Stimulated activated CD4-positive, alpha-beta T cell treated with anti-CD3 and anti-CD28 coated beads, Interleukin-1b, Interleukin-23, amount 100 ng/mL, for 24 hours (primary cell): ENCODE data around the gene OR5AK2.
"Not testable (repeated sequence)": the region's sequence is repeated elsewhere in the genome, so short reads cannot be mapped to it uniquely, and the experiment has no call there.

Source experiments
- DNase-seq, 4 experiments: peaks; one replicate each; pipeline ENCODE4 v3.0.0-alpha.2; 2020; ENCODE audit warnings: low read depth in 4 of 4, low spot score in 1 of 4

OR5AK2 gene

DNA sequence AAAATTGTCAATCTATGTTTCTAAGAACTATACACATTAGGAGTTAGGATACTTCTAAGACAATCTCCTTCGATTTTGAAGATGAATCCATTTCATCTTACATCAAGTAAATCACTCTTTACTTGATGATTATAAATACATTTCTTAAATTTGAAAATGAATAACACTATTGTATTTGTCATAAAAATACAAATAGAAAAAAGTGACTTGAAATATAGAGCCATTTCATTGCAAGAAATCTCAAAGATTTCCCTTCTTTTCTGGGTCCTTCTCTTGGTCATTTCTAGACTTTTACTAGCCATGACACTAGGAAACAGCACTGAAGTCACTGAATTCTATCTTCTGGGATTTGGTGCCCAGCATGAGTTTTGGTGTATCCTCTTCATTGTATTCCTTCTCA, at the start of gene OR5AK2:
OR5AK2 (plus strand) TSS at position 301 of the 400 bp plus-strand sequence; CDS start at position 301, 0 bp downstream.
- no peak for DNase-seq

DNA sequence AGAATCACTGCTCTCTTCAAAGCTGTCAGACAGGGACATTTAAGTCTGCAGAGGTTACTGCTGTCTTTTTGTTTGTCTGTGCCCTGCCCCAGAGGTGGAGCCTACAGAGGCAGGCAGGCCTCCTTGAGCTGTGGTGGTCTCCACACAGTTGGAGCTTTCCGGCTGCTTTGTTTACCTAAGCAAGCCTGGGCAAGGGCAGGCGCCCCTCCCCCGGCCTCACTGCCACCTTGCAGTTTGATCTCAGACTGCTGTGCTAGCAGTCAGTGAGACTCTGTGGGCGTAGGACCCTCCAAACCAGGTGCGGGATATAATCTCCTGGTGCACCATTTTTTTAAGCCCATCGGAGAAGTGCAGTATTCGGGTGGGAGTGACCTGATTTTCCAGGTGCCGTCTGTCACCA, 43.2 kb upstream of the OR5AK2 start:
- not testable (repeated sequence) for DNase-seq

DNA sequence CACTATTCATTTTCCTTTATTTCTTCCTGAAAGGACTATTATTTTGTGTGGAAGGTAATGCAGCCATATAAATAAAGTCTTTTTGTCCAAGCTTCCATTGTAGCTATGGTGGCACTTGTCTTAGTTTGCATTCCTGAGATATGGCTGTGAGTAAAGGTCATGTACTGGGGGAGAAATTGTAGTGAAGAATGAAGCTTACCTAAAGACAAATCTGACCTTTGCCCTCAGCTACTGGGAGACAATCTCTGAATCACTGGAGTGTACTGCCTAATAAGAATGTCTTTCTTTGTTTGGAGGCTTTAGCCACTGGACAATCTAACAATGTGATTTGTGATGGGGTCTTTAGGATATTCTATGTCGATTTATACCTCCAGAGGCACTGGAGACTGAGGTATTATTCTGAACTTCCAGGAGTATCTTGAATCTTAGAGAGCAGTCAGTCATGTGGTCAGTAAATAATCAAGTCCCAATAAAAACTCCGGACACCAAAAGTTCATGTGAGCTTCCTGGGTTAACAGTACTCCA, 39.7 kb upstream of the OR5AK2 start:
- no peak for DNase-seq

DNA sequence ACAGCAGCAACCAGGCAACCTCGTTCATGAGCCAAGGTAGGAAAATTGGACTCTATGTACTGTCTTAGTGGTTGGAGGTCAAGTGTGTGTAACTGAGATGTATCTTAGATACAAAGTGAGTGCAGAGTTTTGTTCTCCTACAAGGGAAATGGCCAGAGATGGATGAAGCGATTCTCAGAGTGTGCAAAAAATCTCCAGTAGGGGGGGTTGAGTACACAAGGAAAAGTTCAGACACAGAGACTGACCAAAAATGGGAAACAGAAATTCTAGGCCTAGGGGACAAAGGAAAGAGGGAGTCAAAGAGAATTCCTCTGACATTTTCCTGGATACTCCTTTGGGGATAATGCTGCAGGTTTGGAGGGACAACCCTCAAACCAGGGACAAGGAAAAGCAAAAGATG, 38.2 kb upstream of the OR5AK2 start:
- DNase-seq = no peak

DNA sequence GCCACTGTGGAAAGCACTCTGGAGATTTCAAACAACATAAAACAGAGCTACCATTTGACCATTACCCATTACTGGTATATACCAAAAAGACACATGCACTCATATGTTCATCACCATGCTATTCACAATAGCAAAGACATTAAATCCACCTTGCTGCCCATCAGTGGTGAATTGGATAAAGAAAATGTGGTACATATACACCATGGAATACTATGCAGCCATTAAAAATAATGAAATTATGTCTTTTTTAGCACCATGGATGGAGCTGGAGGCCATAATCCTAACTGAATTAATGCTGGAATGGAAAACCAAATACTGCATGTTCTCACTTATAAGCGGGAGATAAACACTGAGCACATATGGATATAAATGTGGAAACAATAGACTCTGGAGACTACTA, 34.8 kb upstream of the OR5AK2 start:
- not testable (repeated sequence) for DNase-seq

- DNase-seq = no peak
These were observed 27.1 kb upstream of the OR5AK2 start for GRCh38 chr11:56961609-56962008.

DNA sequence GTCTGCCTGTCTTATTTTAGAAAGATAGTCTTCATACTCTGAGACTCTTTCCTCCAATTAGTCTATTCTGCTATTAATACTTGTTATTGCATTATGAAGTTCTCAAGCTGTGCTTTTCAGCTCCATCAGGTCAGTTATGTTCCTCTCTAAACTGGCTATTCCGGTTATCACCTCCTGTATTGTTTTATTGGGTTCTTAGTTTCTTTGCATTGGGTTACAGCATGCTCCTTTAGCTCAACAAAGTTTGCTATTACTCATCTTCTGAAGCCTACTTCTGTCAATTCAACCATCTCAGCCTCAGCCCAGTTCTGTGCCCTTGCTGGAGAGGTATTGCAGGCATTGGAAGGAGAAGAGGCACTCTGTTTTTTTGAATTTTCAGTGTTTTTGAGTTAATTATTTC, 21.0 kb upstream of the OR5AK2 start:
- DNase-seq = no peak

- DNase-seq = no peak
These were observed 20.2 kb upstream of the OR5AK2 start for GRCh38 chr11:56968524-56968923.

GRCh38 chr11:56977314-56977713, 11.4 kb upstream of the OR5AK2 start:
- DNase-seq = no peak

DNA sequence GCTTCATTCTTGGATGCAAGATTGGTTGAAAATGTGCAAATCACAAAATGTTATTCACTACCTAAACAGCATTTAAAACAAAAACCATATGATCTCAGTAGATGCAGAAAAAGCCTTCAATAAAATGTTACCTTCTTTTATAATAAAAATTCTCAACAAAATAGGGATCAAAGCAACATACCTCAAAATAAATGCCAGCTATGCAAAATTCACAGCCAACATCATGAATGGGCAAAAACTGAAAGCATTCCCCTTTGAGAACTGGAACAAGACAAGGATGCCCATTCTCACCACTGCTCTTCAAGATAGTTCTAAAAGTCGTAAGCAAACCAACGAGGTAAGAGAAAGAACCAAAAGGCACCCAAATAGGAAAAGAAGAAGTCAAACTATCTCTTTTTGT, 2.0 kb downstream of the OR5AK2 start:
- no peak for DNase-seq

- DNase-seq = no peak
These were observed 5.8 kb downstream of the OR5AK2 start for GRCh38 chr11:56994532-56994931.

- no peak for DNase-seq
These were observed 13.1 kb downstream of the OR5AK2 start for GRCh38 chr11:57001674-57002401.

- no peak for DNase-seq
These were observed 19.7 kb downstream of the OR5AK2 start for GRCh38 chr11:57008373-57008772.

- no peak for DNase-seq
These were observed 27.0 kb downstream of the OR5AK2 start for GRCh38 chr11:57015679-57016078.

GRCh38 chr11:57031556-57031955, 42.8 kb downstream of the OR5AK2 start:
- DNase-seq = no peak
